K562 (cell line): ENCODE data around the gene ABHD3. TPM values are rescaled to one million over a fixed set of nuclear protein-coding genes. Genes with fewer than 3 reads are reported as not detected.

ENCODE experiments used
- CCNT2 ChIP-seq: IDR thresholded peaks from 2 replicates; pipeline ENCODE4 v1.6.1; 2011; ENCODE audit warnings: borderline replicate concordance, low read depth, mild to moderate bottlenecking, moderate library complexity, mixed read lengths, low read length; ENCODE audit not compliant: insufficient read length; ENCODE audit errors: extremely low read depth
- FOSL1 ChIP-seq: fragments of 200-800 bp; sonication (Bioruptor generic); conservative IDR thresholded peaks from 2 replicates; pipeline ENCODE4 v1.6.1; 2016; ENCODE audit warnings: missing genetic modification characterization, missing compliant biosample characterization
- GABPA ChIP-seq: fragments of 200-800 bp; sonication (Bioruptor generic); conservative IDR thresholded peaks from 2 replicates; pipeline ENCODE4 v1.6.1; 2016; ENCODE audit warnings: low read depth, missing genetic modification characterization, missing compliant biosample characterization
- MAZ ChIP-seq, 2 experiments: fragments of 450-650 bp in 1 of 2; sonication (generic) in 1 of 2; formaldehyde crosslinking; IDR thresholded peaks in 1 of 2; conservative IDR thresholded peaks in 1 of 2; 2 replicates each; pipeline versions ENCODE4 v1.4.0 to v1.5.0; 2020; ENCODE audit warnings: mild to moderate bottlenecking in 1 of 2, missing genetic modification reagents in 1 of 2
- POLR2AphosphoS5 ChIP-seq: IDR thresholded peaks from 2 replicates; pipeline ENCODE4 v1.6.1; 2011; ENCODE audit warnings: mild to moderate bottlenecking, low read depth, low read length, moderate library complexity; ENCODE audit not compliant: control insufficient read depth, insufficient read depth
- RCOR1 ChIP-seq, 2 experiments: IDR thresholded peaks; 2 replicates each; pipeline ENCODE4 v1.6.1; 2012; ENCODE audit warnings: low read depth in 2 of 2, low read length in 2 of 2, borderline replicate concordance in 1 of 2, improper control_type of control experiment in 1 of 2
- SIN3B ChIP-seq: fragments of 450-650 bp; IDR thresholded peaks from 2 replicates; pipeline ENCODE4 v1.6.1; 2017; ENCODE audit warnings: low read depth, mild to moderate bottlenecking, moderate library complexity
- SNRNP70 ChIP-seq: fragments of 200-400 bp; formaldehyde crosslinking; optimal IDR thresholded peaks from 2 replicates; pipeline ENCODE3; 2017; ENCODE audit warnings: low read depth, low read length
- ZKSCAN1 ChIP-seq: fragments of 150-350 bp; IDR thresholded peaks from 2 replicates; pipeline ENCODE4 v1.6.1; 2016; ENCODE audit warnings: low read depth, low read length
- ZNF324 ChIP-seq: fragments of 250-450 bp; sonication (Bioruptor Pico); IDR thresholded peaks from 2 replicates; pipeline ENCODE4 v1.4.0; 2020; ENCODE audit warnings: mild to moderate bottlenecking
- polyA plus RNA-seq, 8 experiments: library from polyadenylated mRNA; depleted of rRNA in 4 of 8; stranded (reverse) in 5 of 8; unstranded in 3 of 8; fragments of >200 nt; fragmentation: Nextera tagmentation in 2 of 8; fragmentation: Illumina TruSeq in 1 of 8; extraction: Ambion mirVana in 2 of 8; extraction: Trizol in 1 of 8; gene quantifications; 2 replicates each; pipeline versions ENCODE4 v1.2.1 to v1.2.3, GENCODE V29; 2011 to 2014; ENCODE audit warnings: inconsistent platforms in 1 of 8, missing spikeins in 1 of 8
- total RNA-seq, 7 experiments: library from RNA; depleted of rRNA in 6 of 7; stranded (reverse); fragments of >200 nt in 6 of 7; fragmentation: Illumina TruSeq in 2 of 7; extraction: Trizol in 2 of 7; gene quantifications; 2 replicates each; pipeline versions ENCODE4 v1.2.1 to v1.2.3, GENCODE V29; 2011 to 2021; ENCODE audit warnings: low replicate concordance in 1 of 7
- TF ChIP-seq, protein P1 (sequence below): sonication (generic); formaldehyde crosslinking; IDR thresholded peaks from 2 replicates; pipeline ENCODE4 v1.8.0; 2023; ENCODE audit warnings: mild to moderate bottlenecking, missing genetic modification reagents
- TF ChIP-seq, protein P2 (sequence below): sonication (generic); formaldehyde crosslinking; IDR thresholded peaks from 2 replicates; pipeline ENCODE4 v1.8.0; 2022; ENCODE audit warnings: mild to moderate bottlenecking, missing genetic modification reagents
- TF ChIP-seq, protein P3 (sequence below): sonication (generic); formaldehyde crosslinking; IDR thresholded peaks from 2 replicates; pipeline ENCODE4 v1.8.0; 2022; ENCODE audit warnings: mild to moderate bottlenecking, low read depth, missing genetic modification reagents
- TF ChIP-seq, protein P4 (sequence below): fragments of 200-800 bp; sonication (Bioruptor generic); IDR thresholded peaks from 2 replicates; pipeline ENCODE4 v1.6.1; 2016; ENCODE audit warnings: missing genetic modification characterization, missing compliant biosample characterization
- TF ChIP-seq, protein P5 (sequence below): sonication (generic); formaldehyde crosslinking; IDR thresholded peaks from 2 replicates; pipeline ENCODE4 v1.8.1; 2023; ENCODE audit warnings: mild to moderate bottlenecking, missing genetic modification reagents

Gene ABHD3
- total and polyA plus RNA-seq, 9 of the 15 experiments (the other 6 are each of a cell fraction or from before 2014, with no cell fraction given) = 6.3 to 38.8 (median 19.4) TPM

DNA sequence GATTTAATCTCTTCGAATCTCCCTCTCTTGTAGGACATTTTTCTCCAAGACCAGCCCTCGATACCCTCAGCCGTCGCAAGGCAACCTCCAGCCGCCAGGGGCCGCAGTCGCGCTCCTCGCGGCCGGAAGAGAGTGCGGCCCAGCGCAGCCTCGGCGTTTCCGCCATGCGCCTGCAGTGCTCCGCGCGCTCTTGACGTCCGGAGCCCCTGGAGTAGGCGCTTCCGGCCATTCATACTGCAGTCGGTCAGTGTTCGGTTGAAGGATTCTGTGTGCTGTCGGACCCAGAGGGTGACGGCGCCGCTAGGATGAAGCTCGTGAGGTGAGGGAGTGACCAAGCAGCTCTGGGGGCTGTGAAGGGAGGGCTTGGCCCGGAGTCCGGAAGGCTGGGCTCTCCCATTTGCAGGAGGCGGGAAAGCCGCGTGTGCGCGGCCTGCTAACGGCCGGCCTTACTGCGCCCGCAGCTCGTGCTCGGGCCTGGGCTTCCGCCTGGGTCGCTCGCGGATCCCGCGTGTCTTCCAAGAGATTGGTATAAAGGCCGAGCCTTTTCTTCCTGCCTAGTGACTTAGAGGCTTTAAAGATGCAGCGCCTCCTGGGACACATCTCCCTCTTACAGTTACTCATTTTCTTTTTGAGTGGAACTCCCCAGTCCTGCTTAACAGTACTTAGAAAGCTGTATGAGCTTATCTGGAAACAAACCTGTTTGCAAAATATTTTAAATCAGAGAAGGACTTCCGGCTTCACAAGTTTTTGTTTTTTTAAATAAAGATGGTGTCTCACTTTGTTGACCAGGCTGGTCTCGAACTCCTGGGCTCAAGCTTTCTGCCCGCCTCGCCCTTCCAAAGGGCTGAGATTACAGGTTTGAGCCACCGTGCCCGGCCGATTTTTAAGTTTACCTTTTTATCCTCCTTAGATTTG is 92.2 kb downstream of the ABHD3 start, which contains the start of gene SNRPD1 (continued):
- TF ChIP-seq CCNT2 (peak; percentile 69), SIN3B (peak; percentile 86), SNRNP70 (no peak), RCOR1 (IDR thresholded peaks at IDR 0.05; ENCODE audit: borderline replicate concordance in 1 of 2, low read depth in 2 of 2, low read length in 2 of 2) (peak in 1 of 2 experiments; percentile 57; a peak in 1 of 4 replicates), ZNF324 (CRISPR knock-in tag) (no peak), POLR2AphosphoS5 (peak; percentile 82), GABPA (tag) (peak; percentile 97), FOSL1 (tag) (no peak), ZKSCAN1 (0 out of 2 replicates have a peak, but pooled peaks have one; percentile 47), MAZ (CRISPR knock-in tag; conservative IDR thresholded peaks at IDR 0.05 in 1 of 2, IDR thresholded peaks at IDR 0.05 in 1 of 2) (peak; percentile 82 to 87)
- TF ChIP-seq, protein P1, sequence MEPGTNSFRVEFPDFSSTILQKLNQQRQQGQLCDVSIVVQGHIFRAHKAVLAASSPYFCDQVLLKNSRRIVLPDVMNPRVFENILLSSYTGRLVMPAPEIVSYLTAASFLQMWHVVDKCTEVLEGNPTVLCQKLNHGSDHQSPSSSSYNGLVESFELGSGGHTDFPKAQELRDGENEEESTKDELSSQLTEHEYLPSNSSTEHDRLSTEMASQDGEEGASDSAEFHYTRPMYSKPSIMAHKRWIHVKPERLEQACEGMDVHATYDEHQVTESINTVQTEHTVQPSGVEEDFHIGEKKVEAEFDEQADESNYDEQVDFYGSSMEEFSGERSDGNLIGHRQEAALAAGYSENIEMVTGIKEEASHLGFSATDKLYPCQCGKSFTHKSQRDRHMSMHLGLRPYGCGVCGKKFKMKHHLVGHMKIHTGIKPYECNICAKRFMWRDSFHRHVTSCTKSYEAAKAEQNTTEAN (CRISPR knock-in tag) = no peak
- TF ChIP-seq, protein P2, sequence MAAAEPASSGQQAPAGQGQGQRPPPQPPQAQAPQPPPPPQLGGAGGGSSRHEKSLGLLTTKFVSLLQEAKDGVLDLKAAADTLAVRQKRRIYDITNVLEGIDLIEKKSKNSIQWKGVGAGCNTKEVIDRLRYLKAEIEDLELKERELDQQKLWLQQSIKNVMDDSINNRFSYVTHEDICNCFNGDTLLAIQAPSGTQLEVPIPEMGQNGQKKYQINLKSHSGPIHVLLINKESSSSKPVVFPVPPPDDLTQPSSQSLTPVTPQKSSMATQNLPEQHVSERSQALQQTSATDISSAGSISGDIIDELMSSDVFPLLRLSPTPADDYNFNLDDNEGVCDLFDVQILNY (CRISPR knock-in tag) = no peak
- TF ChIP-seq, protein P3, sequence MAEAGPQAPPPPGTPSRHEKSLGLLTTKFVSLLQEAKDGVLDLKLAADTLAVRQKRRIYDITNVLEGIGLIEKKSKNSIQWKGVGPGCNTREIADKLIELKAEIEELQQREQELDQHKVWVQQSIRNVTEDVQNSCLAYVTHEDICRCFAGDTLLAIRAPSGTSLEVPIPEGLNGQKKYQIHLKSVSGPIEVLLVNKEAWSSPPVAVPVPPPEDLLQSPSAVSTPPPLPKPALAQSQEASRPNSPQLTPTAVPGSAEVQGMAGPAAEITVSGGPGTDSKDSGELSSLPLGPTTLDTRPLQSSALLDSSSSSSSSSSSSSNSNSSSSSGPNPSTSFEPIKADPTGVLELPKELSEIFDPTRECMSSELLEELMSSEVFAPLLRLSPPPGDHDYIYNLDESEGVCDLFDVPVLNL (CRISPR knock-in tag) = no peak
- TF ChIP-seq, protein P4, sequence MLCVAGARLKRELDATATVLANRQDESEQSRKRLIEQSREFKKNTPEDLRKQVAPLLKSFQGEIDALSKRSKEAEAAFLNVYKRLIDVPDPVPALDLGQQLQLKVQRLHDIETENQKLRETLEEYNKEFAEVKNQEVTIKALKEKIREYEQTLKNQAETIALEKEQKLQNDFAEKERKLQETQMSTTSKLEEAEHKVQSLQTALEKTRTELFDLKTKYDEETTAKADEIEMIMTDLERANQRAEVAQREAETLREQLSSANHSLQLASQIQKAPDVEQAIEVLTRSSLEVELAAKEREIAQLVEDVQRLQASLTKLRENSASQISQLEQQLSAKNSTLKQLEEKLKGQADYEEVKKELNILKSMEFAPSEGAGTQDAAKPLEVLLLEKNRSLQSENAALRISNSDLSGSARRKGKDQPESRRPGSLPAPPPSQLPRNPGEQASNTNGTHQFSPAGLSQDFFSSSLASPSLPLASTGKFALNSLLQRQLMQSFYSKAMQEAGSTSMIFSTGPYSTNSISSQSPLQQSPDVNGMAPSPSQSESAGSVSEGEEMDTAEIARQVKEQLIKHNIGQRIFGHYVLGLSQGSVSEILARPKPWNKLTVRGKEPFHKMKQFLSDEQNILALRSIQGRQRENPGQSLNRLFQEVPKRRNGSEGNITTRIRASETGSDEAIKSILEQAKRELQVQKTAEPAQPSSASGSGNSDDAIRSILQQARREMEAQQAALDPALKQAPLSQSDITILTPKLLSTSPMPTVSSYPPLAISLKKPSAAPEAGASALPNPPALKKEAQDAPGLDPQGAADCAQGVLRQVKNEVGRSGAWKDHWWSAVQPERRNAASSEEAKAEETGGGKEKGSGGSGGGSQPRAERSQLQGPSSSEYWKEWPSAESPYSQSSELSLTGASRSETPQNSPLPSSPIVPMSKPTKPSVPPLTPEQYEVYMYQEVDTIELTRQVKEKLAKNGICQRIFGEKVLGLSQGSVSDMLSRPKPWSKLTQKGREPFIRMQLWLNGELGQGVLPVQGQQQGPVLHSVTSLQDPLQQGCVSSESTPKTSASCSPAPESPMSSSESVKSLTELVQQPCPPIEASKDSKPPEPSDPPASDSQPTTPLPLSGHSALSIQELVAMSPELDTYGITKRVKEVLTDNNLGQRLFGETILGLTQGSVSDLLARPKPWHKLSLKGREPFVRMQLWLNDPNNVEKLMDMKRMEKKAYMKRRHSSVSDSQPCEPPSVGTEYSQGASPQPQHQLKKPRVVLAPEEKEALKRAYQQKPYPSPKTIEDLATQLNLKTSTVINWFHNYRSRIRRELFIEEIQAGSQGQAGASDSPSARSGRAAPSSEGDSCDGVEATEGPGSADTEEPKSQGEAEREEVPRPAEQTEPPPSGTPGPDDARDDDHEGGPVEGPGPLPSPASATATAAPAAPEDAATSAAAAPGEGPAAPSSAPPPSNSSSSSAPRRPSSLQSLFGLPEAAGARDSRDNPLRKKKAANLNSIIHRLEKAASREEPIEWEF = no peak
- TF ChIP-seq, protein P5, sequence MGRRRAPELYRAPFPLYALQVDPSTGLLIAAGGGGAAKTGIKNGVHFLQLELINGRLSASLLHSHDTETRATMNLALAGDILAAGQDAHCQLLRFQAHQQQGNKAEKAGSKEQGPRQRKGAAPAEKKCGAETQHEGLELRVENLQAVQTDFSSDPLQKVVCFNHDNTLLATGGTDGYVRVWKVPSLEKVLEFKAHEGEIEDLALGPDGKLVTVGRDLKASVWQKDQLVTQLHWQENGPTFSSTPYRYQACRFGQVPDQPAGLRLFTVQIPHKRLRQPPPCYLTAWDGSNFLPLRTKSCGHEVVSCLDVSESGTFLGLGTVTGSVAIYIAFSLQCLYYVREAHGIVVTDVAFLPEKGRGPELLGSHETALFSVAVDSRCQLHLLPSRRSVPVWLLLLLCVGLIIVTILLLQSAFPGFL (CRISPR knock-in tag) = 0 out of 2 replicates have a peak, but pooled peaks have one; percentile 25
